ENCODE data around the gene EMP3. TPM values are rescaled to one million over a fixed set of nuclear protein-coding genes. Genes with fewer than 3 reads are reported as not detected.

EMP3 gene
- total and polyA plus RNA-seq, 9 of the 15 experiments (the other 6 are each of a cell fraction or from before 2014, with no cell fraction given): 123 to 386 (median 296) TPM

- TF ChIP-seq TBP (optimal IDR thresholded peaks at IDR 0.05; ENCODE audit: low read depth, low read length): peak; percentile 65
- TF ChIP-seq ZNF143 (CRISPR knock-in tag; IDR thresholded peaks at IDR 0.05): no peak
- TF ChIP-seq TCF15 (CRISPR knock-in tag; IDR thresholded peaks at IDR 0.05): no peak
- no peak for TF ChIP-seq SMARCE1 (IDR thresholded peaks at IDR 0.05)
- TF ChIP-seq ZNF518B (CRISPR knock-in tag; IDR thresholded peaks at IDR 0.05): no peak
- TF ChIP-seq ZNF23 (CRISPR knock-in tag; IDR thresholded peaks at IDR 0.05): no peak
- peak; percentile 76; the same call in 1 of the 2 replicates for TF ChIP-seq MYNN (IDR thresholded peaks at IDR 0.05)
- no peak for TF ChIP-seq MYNN (CRISPR knock-in tag; IDR thresholded peaks at IDR 0.05)
- peak; percentile 67 for TF ChIP-seq ASH1L (IDR thresholded peaks at IDR 0.05; ENCODE audit: borderline replicate concordance, low read depth, partially characterized antibody)
- peak in 1 of 2 experiments; percentile 73; a peak in 1 of 4 replicates for TF ChIP-seq KDM4B (IDR thresholded peaks at IDR 0.05; ENCODE audit: borderline replicate concordance in 2 of 2, low read depth in 1 of 2)
- TF ChIP-seq NCOA6 (IDR thresholded peaks at IDR 0.05): no peak
- TF ChIP-seq PHB2 (IDR thresholded peaks at IDR 0.05; ENCODE audit: low read depth): no peak
- TF ChIP-seq E2F6 (IDR thresholded peaks at IDR 0.05; ENCODE audit: borderline replicate concordance in 1 of 2, extremely low read depth in 1 of 2, insufficient read depth in 1 of 2, insufficient read length in 1 of 2, low read depth in 1 of 2, low read length in 1 of 2, poor library complexity in 1 of 2, severe bottlenecking in 1 of 2): peak in 1 of 2 experiments; percentile 19
- TF ChIP-seq SMC3 (conservative IDR thresholded peaks at IDR 0.05; ENCODE audit: insufficient read depth, low read depth, low read length): no peak
- TF ChIP-seq NBN (IDR thresholded peaks at IDR 0.05; ENCODE audit: low read depth): no peak; the same call in 1 of the 2 replicates
- TF ChIP-seq ZKSCAN8 (CRISPR knock-in tag; IDR thresholded peaks at IDR 0.05): no peak
- 0 out of 2 replicates have a peak, but pooled peaks have one; percentile 49 for TF ChIP-seq XRCC5 (IDR thresholded peaks at IDR 0.05; ENCODE audit: low read depth, low read length)
- TF ChIP-seq RBFOX2 (IDR thresholded peaks at IDR 0.05; ENCODE audit: low read depth, low read length): 0 out of 2 replicates have a peak, but pooled peaks have one; percentile 23
- no peak for TF ChIP-seq RNF2 (IDR thresholded peaks at IDR 0.05)
- no peak for TF ChIP-seq RBM15 (IDR thresholded peaks at IDR 0.05; ENCODE audit: insufficient read depth, low read length)
- TF ChIP-seq USF2 (CRISPR knock-in tag; IDR thresholded peaks at IDR 0.05): no peak
- 0 out of 2 replicates have a peak, but pooled peaks have one; percentile 9 for TF ChIP-seq FOSL1 (tag; conservative IDR thresholded peaks at IDR 0.05)
- peak; percentile 69 for TF ChIP-seq C11orf30 (IDR thresholded peaks at IDR 0.05; ENCODE audit: low read depth)
Measured at GRCh38 chr19:48332662-48333466, 7.5 kb downstream of the EMP3 start (continued).

Data from K562 (cell line).